GM18508 (cell line): ENCODE measurements around the gene NRP2.

ENCODE experiments used
- ATAC-seq: cut with Tn5 transposase; IDR thresholded peaks from one replicate; pipeline ENCODE4 v1.9.1; 2021; ENCODE audit warnings: moderate number of reproducible peaks; ENCODE audit not compliant: insufficient read depth, unreplicated experiment

The NRP2 gene

DNA sequence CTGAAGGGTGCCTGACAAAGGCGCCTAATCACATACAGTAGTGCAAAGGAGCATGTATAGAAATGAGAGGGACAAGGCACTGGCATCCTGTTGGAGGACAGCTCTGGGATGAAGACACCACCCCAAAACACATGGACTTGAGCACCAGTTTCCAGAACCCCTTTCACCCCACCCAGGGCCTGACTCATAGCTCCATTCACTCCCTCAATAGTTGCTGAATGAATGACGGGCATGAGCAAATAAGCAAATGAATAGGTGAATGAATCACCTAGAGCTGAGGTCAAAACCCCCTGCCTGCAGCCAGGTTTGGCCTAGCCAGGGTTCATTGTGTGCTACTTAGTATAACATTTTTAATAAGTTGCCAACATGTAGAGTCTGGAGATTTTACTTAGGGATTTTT, 66.3 kb downstream of the NRP2 start:
- no peak for ATAC-seq

GRCh38 chr2:205749078-205749477, 66.8 kb downstream of the NRP2 start:
- no peak for ATAC-seq

DNA sequence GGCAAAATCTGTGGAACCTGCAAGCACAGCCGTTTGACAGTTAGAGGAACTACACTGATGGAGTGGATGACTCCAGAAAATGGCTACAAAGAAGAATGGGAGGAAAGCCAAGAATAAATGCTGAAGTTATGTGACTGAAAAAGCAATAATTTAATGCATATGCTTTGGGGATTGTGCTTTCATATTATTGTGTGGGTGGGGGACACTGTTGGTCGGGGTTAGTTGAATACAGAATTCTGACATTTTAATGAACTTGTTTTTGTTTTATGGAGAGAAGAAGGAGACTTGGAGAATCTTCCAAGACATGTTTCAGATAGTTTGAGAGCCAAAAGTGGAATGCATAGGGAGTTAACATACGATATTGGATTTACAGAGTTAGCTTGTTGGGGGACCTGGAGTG, 68.5 kb downstream of the NRP2 start:
- ATAC-seq, result no peak

DNA sequence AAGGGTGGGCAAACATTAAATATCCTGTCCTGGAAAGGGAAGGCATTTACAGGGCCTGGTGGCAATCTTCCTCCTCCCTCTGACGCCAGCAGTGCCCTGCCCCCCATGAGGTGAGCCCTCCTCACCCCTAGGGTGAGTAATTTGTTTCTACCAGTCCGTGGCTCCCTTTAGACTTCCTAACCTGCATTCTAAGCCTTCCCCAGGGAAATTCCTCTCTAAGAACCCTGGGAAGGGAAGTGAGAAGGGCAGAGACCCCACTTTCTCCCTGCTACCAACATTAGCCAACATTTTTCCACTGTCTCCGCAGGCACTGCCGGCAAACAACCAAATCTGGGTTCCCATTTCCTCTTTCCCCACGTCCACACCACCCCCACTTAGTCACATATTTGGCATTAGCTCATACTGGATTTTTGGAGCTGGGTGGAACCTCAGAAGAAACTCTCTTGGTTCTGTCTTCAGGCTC, 69.3 kb downstream of the NRP2 start:
- no peak for ATAC-seq

DNA sequence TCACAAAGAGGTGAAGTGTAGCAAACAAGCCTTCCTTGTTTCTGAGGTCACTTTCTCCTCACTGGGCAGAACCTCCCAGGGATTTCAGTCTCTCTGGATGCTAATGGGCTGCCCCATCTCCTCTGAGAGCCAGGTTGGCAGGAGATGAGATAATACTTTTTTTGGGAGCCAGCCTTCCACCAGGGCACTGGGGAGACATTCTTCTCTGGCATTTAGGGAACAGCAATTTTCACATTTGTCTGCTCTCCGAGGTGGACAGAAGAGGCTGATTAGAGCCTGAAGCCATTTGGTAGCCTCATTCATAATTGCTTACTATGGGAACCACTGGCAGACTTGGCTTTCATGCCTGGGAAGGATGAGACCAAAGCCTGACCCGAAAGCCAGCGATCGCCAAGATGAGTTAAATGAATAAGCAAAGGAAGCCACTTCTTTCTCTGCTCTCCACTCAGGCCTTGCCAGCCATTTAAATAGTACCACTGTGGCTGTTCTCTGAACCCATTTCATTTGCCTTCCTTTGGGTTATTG, 70.1 kb downstream of the NRP2 start:
- ATAC-seq, result no peak

DNA sequence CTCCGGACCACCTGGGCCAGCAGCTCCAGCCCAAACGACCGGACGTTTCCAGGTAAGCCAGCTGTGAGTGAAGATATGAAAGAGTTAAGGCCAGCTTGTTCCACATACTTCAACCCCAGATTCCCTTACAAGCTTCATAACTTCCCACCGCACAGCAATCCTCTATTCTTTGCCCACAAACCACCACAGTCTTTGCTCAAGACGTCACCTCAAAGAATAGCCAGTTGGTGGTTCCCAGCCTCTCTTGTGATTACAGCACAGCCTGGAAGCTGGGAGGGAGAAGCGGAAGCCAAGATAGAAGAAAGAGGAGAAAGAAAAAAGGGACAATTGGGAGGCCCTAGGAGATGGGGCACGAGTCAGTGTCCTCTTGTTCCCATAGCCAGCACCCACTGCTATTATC, 70.6 kb downstream of the NRP2 start:
- ATAC-seq, result no peak

GRCh38 chr2:205754285-205754923, 72.1 kb downstream of the NRP2 start:
- ATAC-seq, result no peak

DNA sequence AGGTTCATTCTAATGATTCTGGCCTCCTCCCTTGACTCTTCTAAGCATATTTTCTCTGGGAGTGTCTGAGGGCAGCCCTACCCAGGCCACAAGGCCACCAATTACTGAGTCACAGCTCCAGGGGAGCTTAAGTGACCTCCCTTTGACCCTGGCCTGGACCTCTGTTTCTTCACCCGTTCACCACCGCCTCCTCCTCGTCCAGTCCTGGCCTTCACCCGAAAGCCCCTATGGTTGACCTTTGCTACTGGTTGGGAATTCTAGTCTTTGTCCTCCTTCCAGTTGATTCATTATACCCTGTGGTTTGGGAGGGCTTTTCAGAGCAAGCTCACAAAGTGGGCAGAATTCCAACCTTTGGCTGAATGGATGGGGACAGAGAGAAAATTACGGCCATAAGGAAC, 72.6 kb downstream of the NRP2 start:
- ATAC-seq, result no peak

GRCh38 chr2:205755923-205756322, 73.6 kb downstream of the NRP2 start:
- no peak for ATAC-seq

GRCh38 chr2:205757271-205757670, 75.0 kb downstream of the NRP2 start:
- ATAC-seq, result no peak

DNA sequence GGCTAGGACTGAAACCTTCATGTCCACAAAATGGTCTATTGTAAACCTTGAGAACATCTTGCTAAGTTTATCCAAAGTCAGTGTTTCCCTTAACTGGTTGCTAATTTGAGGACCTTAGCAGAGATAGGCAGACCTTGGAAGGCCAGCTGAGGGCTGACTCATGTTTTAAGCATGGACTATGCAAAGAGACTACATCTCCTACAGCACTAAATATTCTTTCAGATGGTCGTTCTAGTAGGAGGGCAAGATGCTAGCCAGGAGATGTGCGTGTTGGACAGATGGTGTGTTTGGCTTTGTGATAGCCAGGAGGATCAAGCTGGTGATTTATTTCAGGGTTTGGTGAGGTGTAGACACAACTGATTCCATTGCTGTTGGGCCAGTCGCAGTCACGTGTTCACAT, 75.8 kb downstream of the NRP2 start:
- no peak for ATAC-seq

GRCh38 chr2:205758500-205758899, 76.2 kb downstream of the NRP2 start:
- no peak for ATAC-seq

- ATAC-seq, result no peak
Observed at GRCh38 chr2:205759257-205759656, 77.0 kb downstream of the NRP2 start.

- ATAC-seq, result no peak
Observed at GRCh38 chr2:205759732-205760131, 77.4 kb downstream of the NRP2 start.

DNA sequence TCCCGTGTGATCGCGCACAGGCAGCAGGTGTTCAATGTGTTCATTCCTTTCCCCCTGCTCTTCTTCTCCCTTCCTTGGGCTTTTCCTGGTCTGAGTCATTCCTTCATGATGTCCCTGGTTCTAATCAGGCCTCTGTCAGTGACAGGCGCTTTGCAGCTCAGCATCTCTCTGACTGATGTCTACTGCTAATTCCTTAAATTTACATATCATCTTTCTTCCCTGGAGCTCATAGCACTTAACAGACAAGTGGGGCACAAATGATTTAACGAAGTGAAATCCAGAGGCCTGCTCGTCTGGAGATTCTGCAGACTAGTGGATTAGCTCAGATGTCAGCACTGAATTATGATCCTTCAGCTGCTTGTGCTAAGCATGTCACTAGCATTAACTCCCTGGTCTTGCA, 77.9 kb downstream of the NRP2 start:
- no peak for ATAC-seq

DNA sequence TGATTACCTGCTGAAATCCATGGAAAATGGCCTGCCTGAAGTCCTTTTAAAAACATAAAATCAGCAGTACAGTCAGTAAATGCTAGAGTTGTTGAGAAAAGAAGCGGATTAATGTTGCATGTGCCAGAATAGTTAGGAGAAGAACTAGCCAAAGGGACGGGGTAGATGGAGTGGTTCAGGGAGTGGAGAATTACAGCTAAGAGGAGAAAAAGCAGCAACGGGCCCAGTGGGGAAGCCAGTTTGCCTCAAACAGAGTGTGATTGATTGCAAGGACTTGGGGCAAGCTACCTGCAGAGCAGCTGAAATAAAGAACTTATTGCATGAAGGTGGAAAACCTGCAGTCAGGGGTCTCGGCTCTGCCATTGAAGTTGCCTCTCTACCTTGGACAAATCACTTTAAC, 79.1 kb downstream of the NRP2 start:
- no peak for ATAC-seq

- no peak for ATAC-seq
Observed at GRCh38 chr2:205762881-205763280, 80.6 kb downstream of the NRP2 start.

GRCh38 chr2:205763708-205764211, 81.5 kb downstream of the NRP2 start:
- no peak for ATAC-seq

DNA sequence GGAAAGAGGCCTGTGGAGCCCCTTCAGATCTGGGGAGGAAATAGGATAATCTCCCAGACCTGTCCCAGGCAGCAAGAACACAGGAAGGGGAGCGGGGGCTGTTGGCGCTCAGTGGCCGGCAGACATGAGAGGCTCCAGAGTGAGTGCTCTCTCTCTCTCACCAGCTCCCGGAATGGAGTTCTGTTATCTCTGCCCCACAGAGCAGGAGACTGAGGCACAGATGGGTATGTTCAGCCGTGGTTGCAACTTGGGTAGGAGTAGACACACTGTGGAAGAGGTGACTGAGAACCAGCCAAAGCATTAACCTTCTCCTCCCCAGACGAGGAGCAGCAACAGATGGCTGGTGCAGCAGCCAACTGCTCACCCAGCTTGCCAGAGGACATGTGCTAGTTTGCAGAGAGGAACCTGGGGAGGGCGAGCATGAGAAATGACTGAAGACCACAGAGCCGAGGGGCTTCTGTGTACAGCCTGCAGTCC, 82.0 kb downstream of the NRP2 start:
- no peak for ATAC-seq

DNA sequence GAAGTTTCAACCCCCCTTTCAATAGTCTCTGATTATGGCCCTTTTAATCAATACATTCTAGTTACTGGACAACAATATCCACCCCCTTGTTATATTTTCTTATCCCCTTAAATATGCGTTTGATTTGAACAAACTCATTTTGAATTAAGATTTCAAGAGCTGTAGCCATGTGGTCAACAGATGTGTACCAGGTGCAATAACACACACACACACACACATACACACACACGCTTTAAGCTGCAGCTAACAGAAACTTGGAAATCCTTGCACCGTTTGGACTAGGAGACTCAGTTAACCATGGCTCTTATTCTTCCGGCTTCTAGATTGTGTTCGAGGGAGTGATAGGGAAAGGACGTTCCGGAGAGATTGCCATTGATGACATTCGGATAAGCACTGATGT, 82.8 kb downstream of the NRP2 start:
- ATAC-seq, result no peak

DNA sequence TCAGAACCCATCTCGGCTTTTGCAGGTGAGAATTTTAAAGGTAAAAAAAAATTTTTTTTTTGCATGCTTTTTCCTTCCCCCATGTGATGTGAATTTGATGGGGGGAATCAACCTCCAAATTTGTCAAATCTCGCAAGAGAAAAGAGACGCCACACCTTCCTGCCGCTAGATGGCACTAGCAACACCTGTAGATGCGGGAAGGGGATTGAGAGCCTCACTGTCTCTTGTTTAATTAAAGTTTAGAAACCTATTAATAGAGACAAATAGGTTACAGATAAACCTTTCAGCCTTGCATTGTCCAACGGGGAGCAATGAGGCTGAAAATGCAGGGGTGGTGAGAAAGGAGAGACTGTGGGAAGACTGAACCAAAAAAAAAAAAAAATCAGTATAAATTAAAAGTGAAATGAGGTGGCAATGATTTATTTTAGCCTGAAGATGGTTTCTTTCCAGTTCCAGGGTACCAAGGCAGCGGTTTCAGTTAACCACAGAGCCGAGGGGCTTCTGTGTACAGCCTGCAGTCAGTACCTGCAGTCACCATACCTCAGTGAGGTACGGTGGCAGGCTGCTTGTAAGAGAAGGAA, 84.6 kb downstream of the NRP2 start:
- no peak for ATAC-seq

GRCh38 chr2:205767617-205768016, 85.3 kb downstream of the NRP2 start:
- ATAC-seq, result no peak
